HCT116 (cell line): Measurements from ENCODE around the gene FHIT.

Experiments
- EZH2 ChIP-seq: fragments of 200-600 bp; sonication (generic); IDR thresholded peaks from 2 replicates; pipeline ENCODE4 v1.6.1; 2017; ENCODE audit warnings: antibody characterized with exemption, mixed run types
- EZH2phosphoT487 ChIP-seq: fragments of 200-600 bp; IDR thresholded peaks from 2 replicates; pipeline ENCODE4 v1.6.1; 2018; ENCODE audit warnings: antibody characterized with exemption, borderline replicate concordance
- FOSL1 ChIP-seq: IDR thresholded peaks from 2 replicates; pipeline ENCODE4 v1.6.1; 2012; ENCODE audit warnings: low read depth
- POLR2A ChIP-seq: IDR thresholded peaks from 2 replicates; pipeline ENCODE4 v1.7.0; 2011; ENCODE audit warnings: borderline replicate concordance; ENCODE audit not compliant: insufficient read depth, insufficient read length; ENCODE audit errors: extremely low read depth
- POLR2AphosphoS5 ChIP-seq: IDR thresholded peaks from 2 replicates; pipeline ENCODE4 v1.6.1; 2011; ENCODE audit warnings: mild to moderate bottlenecking, low read depth, low read length, moderate library complexity
- RAD21 ChIP-seq: IDR thresholded peaks from 2 replicates; pipeline ENCODE4 v1.6.1; 2012; ENCODE audit warnings: low read depth, mild to moderate bottlenecking
- ZNF274 ChIP-seq: fragments of 200-500 bp; sonication (Bioruptor generic); IDR thresholded peaks from 2 replicates; pipeline ENCODE4 v1.6.1; 2014; ENCODE audit warnings: mild to moderate bottlenecking, low read depth, low read length, inconsistent platforms
- TF ChIP-seq, protein P1 (sequence below), 3 experiments: fragments of 200-600 bp in 1 of 3; sonication (generic) in 1 of 3; IDR thresholded peaks in 2 of 3; conservative IDR thresholded peaks in 1 of 3; 2 replicates each; pipeline ENCODE4 v1.5.1; 2012 to 2017; ENCODE audit warnings: low read depth in 2 of 3, low read length in 2 of 3, antibody characterized with exemption in 1 of 3, borderline replicate concordance in 1 of 3, control low read depth in 1 of 3, mild to moderate bottlenecking in 1 of 3, mixed read lengths in 1 of 3, mixed run types in 1 of 3, moderate library complexity in 1 of 3; ENCODE audit not compliant: insufficient read depth in 1 of 3
- TF ChIP-seq, protein P2 (sequence below): IDR thresholded peaks from 2 replicates; pipeline ENCODE4 v1.6.1; 2011; ENCODE audit warnings: mild to moderate bottlenecking, low read length, moderate library complexity; ENCODE audit not compliant: insufficient replicate concordance; ENCODE audit errors: extremely low read depth
- TF ChIP-seq, protein P3 (sequence below): IDR thresholded peaks from 2 replicates; pipeline ENCODE4 v1.6.1; 2012

DNA sequence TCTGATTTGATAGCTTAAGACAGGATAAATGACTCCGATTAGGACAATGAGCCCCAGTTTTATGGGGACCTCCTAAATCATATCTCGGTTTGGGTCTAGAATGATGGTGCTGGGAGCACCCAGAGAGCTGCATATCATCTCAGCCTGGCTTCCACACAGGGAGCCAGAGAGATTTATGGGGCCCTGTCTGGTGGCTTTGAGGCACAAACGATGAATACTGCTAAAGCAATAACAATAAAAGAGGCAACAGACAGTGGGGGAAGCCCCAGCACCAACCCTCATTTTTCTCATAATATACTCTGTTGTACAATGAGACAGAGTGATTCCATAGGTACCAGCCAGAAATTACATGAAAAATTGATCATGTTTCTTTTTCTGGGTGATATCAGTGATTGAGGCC is 1312.4 kb downstream of the FHIT start:
- TF ChIP-seq, protein P1, sequence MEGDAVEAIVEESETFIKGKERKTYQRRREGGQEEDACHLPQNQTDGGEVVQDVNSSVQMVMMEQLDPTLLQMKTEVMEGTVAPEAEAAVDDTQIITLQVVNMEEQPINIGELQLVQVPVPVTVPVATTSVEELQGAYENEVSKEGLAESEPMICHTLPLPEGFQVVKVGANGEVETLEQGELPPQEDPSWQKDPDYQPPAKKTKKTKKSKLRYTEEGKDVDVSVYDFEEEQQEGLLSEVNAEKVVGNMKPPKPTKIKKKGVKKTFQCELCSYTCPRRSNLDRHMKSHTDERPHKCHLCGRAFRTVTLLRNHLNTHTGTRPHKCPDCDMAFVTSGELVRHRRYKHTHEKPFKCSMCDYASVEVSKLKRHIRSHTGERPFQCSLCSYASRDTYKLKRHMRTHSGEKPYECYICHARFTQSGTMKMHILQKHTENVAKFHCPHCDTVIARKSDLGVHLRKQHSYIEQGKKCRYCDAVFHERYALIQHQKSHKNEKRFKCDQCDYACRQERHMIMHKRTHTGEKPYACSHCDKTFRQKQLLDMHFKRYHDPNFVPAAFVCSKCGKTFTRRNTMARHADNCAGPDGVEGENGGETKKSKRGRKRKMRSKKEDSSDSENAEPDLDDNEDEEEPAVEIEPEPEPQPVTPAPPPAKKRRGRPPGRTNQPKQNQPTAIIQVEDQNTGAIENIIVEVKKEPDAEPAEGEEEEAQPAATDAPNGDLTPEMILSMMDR (IDR thresholded peaks at IDR 0.05 in 2 of 3, conservative IDR thresholded peaks at IDR 0.05 in 1 of 3; ENCODE audit: borderline replicate concordance in 1 of 3, insufficient read depth in 1 of 3, low read depth in 2 of 3, low read length in 2 of 3) = no peak
- TF ChIP-seq POLR2AphosphoS5 (no peak), ZNF274 (no peak), RAD21 (no peak), EZH2 (no peak), FOSL1 (no peak), EZH2phosphoT487 (no peak), POLR2A (no peak)
- TF ChIP-seq, protein P2, sequence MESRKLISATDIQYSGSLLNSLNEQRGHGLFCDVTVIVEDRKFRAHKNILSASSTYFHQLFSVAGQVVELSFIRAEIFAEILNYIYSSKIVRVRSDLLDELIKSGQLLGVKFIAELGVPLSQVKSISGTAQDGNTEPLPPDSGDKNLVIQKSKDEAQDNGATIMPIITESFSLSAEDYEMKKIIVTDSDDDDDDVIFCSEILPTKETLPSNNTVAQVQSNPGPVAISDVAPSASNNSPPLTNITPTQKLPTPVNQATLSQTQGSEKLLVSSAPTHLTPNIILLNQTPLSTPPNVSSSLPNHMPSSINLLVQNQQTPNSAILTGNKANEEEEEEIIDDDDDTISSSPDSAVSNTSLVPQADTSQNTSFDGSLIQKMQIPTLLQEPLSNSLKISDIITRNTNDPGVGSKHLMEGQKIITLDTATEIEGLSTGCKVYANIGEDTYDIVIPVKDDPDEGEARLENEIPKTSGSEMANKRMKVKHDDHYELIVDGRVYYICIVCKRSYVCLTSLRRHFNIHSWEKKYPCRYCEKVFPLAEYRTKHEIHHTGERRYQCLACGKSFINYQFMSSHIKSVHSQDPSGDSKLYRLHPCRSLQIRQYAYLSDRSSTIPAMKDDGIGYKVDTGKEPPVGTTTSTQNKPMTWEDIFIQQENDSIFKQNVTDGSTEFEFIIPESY = no peak
- TF ChIP-seq, protein P3, sequence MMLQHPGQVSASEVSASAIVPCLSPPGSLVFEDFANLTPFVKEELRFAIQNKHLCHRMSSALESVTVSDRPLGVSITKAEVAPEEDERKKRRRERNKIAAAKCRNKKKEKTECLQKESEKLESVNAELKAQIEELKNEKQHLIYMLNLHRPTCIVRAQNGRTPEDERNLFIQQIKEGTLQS = no peak
